Keratinocyte (primary cell): ENCODE results near the gene BBS1. TPM values are rescaled to one million over a fixed set of nuclear protein-coding genes. Genes with fewer than 3 reads are reported as not detected.

ENCODE experiments used
- DNase-seq: peaks from one replicate; pipeline ENCODE4 v3.0.0-alpha.2; 2011; ENCODE audit warnings: low read depth, missing footprints, low spot score
- FAIRE-seq: peaks from 2 replicates; lab custom pipeline; 2011; peaks lifted over from hg19 to GRCh38; lab: Jason Lieb, UNC
- H2AFZ ChIP-seq: 2 replicates; pipeline ENCODE4 v1.6.0; 2012; ENCODE audit warnings: low read length, control low read depth, inconsistent platforms; ENCODE audit not compliant: control insufficient read depth
- H3K27ac ChIP-seq: 2 replicates; pipeline ENCODE4 v1.5.1; 2011; ENCODE audit warnings: low read length; ENCODE audit not compliant: control insufficient read depth, insufficient read depth
- H3K27me3 ChIP-seq: 3 replicates; pipeline ENCODE4 v1.6.0; 2011; ENCODE audit warnings: low read length; ENCODE audit not compliant: control insufficient read depth, insufficient read depth; ENCODE audit errors: extremely low read depth
- H3K36me3 ChIP-seq, 2 experiments: 2 replicates in 1 of 2; 3 replicates in 1 of 2; pipeline ENCODE4 v1.5.1; 2011; ENCODE audit warnings: low read length in 2 of 2, mild to moderate bottlenecking in 1 of 2; ENCODE audit not compliant: control insufficient read depth in 2 of 2, insufficient read depth in 2 of 2; ENCODE audit errors: extremely low read depth in 1 of 2
- H3K4me1 ChIP-seq: 3 replicates; pipeline ENCODE4 v1.5.1; 2011; ENCODE audit warnings: low read length; ENCODE audit not compliant: control insufficient read depth, insufficient read depth; ENCODE audit errors: extremely low read depth
- H3K4me2 ChIP-seq: 3 replicates; pipeline ENCODE4 v1.6.0; 2011; ENCODE audit warnings: low read depth, low read length; ENCODE audit not compliant: control insufficient read depth, insufficient read depth; ENCODE audit errors: extremely low read depth
- H3K4me3 ChIP-seq, 3 experiments: fragments of 200-600 bp in 1 of 3; sonication (generic) in 1 of 3; 2 replicates in 2 of 3; 3 replicates in 1 of 3; pipeline ENCODE4 v1.5.1; 2011 to 2016; ENCODE audit warnings: low read length in 3 of 3, mild to moderate bottlenecking in 3 of 3, control low read depth in 2 of 3, inconsistent platforms in 1 of 3, low read depth in 1 of 3, mixed read lengths in 1 of 3, mixed run types in 1 of 3, moderate library complexity in 1 of 3; ENCODE audit not compliant: control insufficient read depth in 2 of 3, insufficient read depth in 2 of 3; ENCODE audit errors: extremely low read depth in 1 of 3
- H3K79me2 ChIP-seq: 2 replicates; pipeline ENCODE4 v1.6.0; 2012; ENCODE audit warnings: low read length; ENCODE audit not compliant: control insufficient read depth, insufficient read depth
- H3K9ac ChIP-seq: 3 replicates; pipeline ENCODE4 v1.6.0; 2011; ENCODE audit warnings: low read length; ENCODE audit not compliant: control insufficient read depth, insufficient read depth; ENCODE audit errors: extremely low read depth
- H3K9me1 ChIP-seq: 3 replicates; pipeline ENCODE4 v1.6.0; 2011; ENCODE audit warnings: low read length; ENCODE audit not compliant: control insufficient read depth, insufficient read depth; ENCODE audit errors: extremely low read depth
- H3K9me3 ChIP-seq: 2 replicates; pipeline ENCODE4 v1.5.1; 2012; ENCODE audit warnings: low read depth, low read length; ENCODE audit not compliant: control insufficient read depth
- H4K20me1 ChIP-seq: 3 replicates; pipeline ENCODE4 v1.6.0; 2011; ENCODE audit warnings: low read length; ENCODE audit not compliant: control insufficient read depth, insufficient read depth; ENCODE audit errors: extremely low read depth
- CTCF ChIP-seq, 3 experiments: IDR thresholded peaks in 1 of 3; conservative IDR thresholded peaks in 1 of 3; optimal IDR thresholded peaks in 1 of 3; 2 replicates in 2 of 3; 3 replicates in 1 of 3; pipeline versions ENCODE3 to v1.5.1; 2011; ENCODE audit warnings: low read length in 3 of 3, mild to moderate bottlenecking in 3 of 3, moderate library complexity in 2 of 3, control low read depth in 1 of 3, inconsistent platforms in 1 of 3; ENCODE audit not compliant: insufficient read depth in 2 of 3; ENCODE audit errors: extremely low read depth in 1 of 3
- EZH2 ChIP-seq: IDR thresholded peaks from one replicate; pipeline ENCODE4 v1.6.1; 2012; ENCODE audit warnings: inconsistent platforms, mild to moderate bottlenecking, low read length, moderate library complexity
- dilution Hi-C: fragments of 300-500 bp; cut with MboI; formaldehyde crosslinking; loops from one replicate; pipeline ENCODE4 v1.7.0; 2020; ENCODE audit warnings: low sequenced_read_pairs; ENCODE audit not compliant: extremely low pct_ligation_motif_present
- polyA plus RNA-seq, 5 experiments: library from polyadenylated mRNA; depleted of rRNA in 3 of 5; stranded (reverse) in 3 of 5; stranded (forward) in 1 of 5; unstranded in 1 of 5; fragments of >200 nt; gene quantifications; 1 replicate in 1 of 5; 2 replicates in 3 of 5; 3 replicates in 1 of 5; pipeline versions ENCODE4 v1.2.1 to v1.2.3, GENCODE V29; 2011 to 2012; ENCODE audit warnings: missing spikeins in 2 of 5, low read depth in 1 of 5, low replicate concordance in 1 of 5

Gene BBS1
- polyA plus RNA-seq, 1 donor (not counting 4 experiments of a cell fraction or from before 2014, with no cell fraction given), result 11.7 TPM

GRCh38 chr11:66569076-66569475 is 58.6 kb downstream of the BBS1 start:
- Histone ChIP-seq H2AFZ (no peak overlapping the region), H3K27ac (no peak overlapping the region), H3K4me2 (no peak overlapping the region), H3K4me1 (peaks cover 5% of the 10 kb centered on the region), H3K27me3 (peaks cover 8% of the 10 kb centered on the region), H3K9me3 (no peaks in the 10 kb centered on the region), H3K9me1 (no peaks in the 10 kb centered on the region), H3K36me3 (no peaks in the 10 kb centered on the region), H3K4me3 (no peak overlapping the region), H4K20me1 (no peaks in the 10 kb centered on the region), H3K79me2 (no peaks in the 10 kb centered on the region), H3K9ac (no peak overlapping the region)
- dilution Hi-C loops, result no loop called here
- DNase-seq (no peak), FAIRE-seq (no peak)
- TF ChIP-seq CTCF (optimal IDR thresholded peaks at IDR 0.05 in 1 of 3, IDR thresholded peaks at IDR 0.05 in 1 of 3, conservative IDR thresholded peaks at IDR 0.05 in 1 of 3; ENCODE audit: extremely low read depth in 1 of 3, insufficient read depth in 2 of 3, low read length in 3 of 3), result no peak
- no peak for TF ChIP-seq EZH2

GRCh38 chr11:66570079-66570849 is 59.8 kb downstream of the BBS1 start:
- Histone ChIP-seq H3K27me3 (peaks cover 8% of the 10 kb centered on the region), H3K9me1 (no peaks in the 10 kb centered on the region), H3K9me3 (no peaks in the 10 kb centered on the region), H3K27ac (no peak overlapping the region), H4K20me1 (no peaks in the 10 kb centered on the region), H2AFZ (no peak overlapping the region), H3K36me3 (no peaks in the 10 kb centered on the region), H3K9ac (no peak overlapping the region), H3K4me1 (peaks cover 5% of the 10 kb centered on the region), H3K4me3 (no peak overlapping the region), H3K79me2 (no peaks in the 10 kb centered on the region), H3K4me2 (no peak overlapping the region)
- no peak for DNase-seq
- FAIRE-seq, result no peak
- dilution Hi-C loops, result no loop called here
- TF ChIP-seq CTCF (optimal IDR thresholded peaks at IDR 0.05 in 1 of 3, IDR thresholded peaks at IDR 0.05 in 1 of 3, conservative IDR thresholded peaks at IDR 0.05 in 1 of 3; ENCODE audit: extremely low read depth in 1 of 3, insufficient read depth in 2 of 3, low read length in 3 of 3), result no peak
- TF ChIP-seq EZH2, result no peak
